DOHH2 (cell line): ENCODE measurements around the gene CD19.

Experiments used
- H3F3A ChIP-seq: fragments of 200-600 bp; sonication (generic), shearing (Covaris generic); 2 replicates; pipeline ENCODE4 v1.6.0; 2016; ENCODE audit warnings: antibody characterized with exemption, mild to moderate bottlenecking; ENCODE audit not compliant: control insufficient read depth, insufficient read depth
- H3K27ac ChIP-seq: fragments of 200-600 bp; sonication (generic); 2 replicates; pipeline ENCODE4 v1.5.1; 2014; ENCODE audit warnings: low read depth, mild to moderate bottlenecking, low read length, moderate library complexity
- H3K27me3 ChIP-seq: fragments of 200-600 bp; sonication (generic); 2 replicates; pipeline ENCODE4 v1.6.1; 2014; ENCODE audit warnings: mild to moderate bottlenecking, low read length, mixed read lengths; ENCODE audit not compliant: control insufficient read depth
- H3K36me3 ChIP-seq: fragments of 200-600 bp; sonication (generic); 2 replicates; pipeline ENCODE4 v1.6.1; 2014; ENCODE audit warnings: mild to moderate bottlenecking, low read length, moderate library complexity, mixed read lengths; ENCODE audit not compliant: control insufficient read depth
- H3K4me1 ChIP-seq: fragments of 200-600 bp; sonication (generic); 2 replicates; pipeline ENCODE4 v1.6.1; 2014; ENCODE audit warnings: mild to moderate bottlenecking, low read length, mixed read lengths; ENCODE audit not compliant: control insufficient read depth
- H3K4me2 ChIP-seq: fragments of 200-600 bp; sonication (generic); 2 replicates; pipeline ENCODE4 v1.6.0; 2014; ENCODE audit warnings: mild to moderate bottlenecking, low read length, moderate library complexity
- H3K4me3 ChIP-seq: fragments of 200-600 bp; sonication (generic); 2 replicates; pipeline ENCODE4 v1.5.1; 2014; ENCODE audit warnings: mild to moderate bottlenecking, low read length, mixed read lengths
- H3K79me2 ChIP-seq: fragments of 200-600 bp; sonication (generic); 2 replicates; pipeline ENCODE4 v1.6.1; 2014; ENCODE audit warnings: mild to moderate bottlenecking, low read length, mixed read lengths; ENCODE audit not compliant: control insufficient read depth
- H3K9me2 ChIP-seq: fragments of 200-600 bp; sonication (generic); replicated peaks from 2 replicates; pipeline ENCODE4 v1.6.1; 2014; ENCODE audit warnings: mild to moderate bottlenecking, low read length, mixed read lengths; ENCODE audit not compliant: control insufficient read depth
- H3K9me3 ChIP-seq: fragments of 200-600 bp; sonication (generic); 2 replicates; pipeline ENCODE4 v1.6.1; 2014; ENCODE audit warnings: antibody characterized with exemption, low read length, mixed read lengths; ENCODE audit not compliant: control insufficient read depth, insufficient read depth
- H4K20me1 ChIP-seq: fragments of 200-600 bp; sonication (generic); 2 replicates; pipeline ENCODE4 v1.6.0; 2014; ENCODE audit warnings: low read depth, mild to moderate bottlenecking, antibody characterized with exemption, low read length, moderate library complexity; ENCODE audit not compliant: control insufficient read depth, insufficient read depth
- EZH2phosphoT487 ChIP-seq: fragments of 200-600 bp; sonication (generic); IDR thresholded peaks from 2 replicates; pipeline ENCODE4 v1.6.1; 2017; ENCODE audit warnings: borderline replicate concordance, mild to moderate bottlenecking, antibody characterized with exemption, low read length, moderate library complexity, mixed read lengths
- TF ChIP-seq, protein P1 (sequence below): fragments of 200-600 bp; sonication (generic); IDR thresholded peaks from one replicate; pipeline ENCODE4 v1.5.1; 2014; ENCODE audit warnings: antibody characterized with exemption, mild to moderate bottlenecking, low read depth, low read length; ENCODE audit not compliant: poor library complexity, severe bottlenecking

Gene CD19

DNA sequence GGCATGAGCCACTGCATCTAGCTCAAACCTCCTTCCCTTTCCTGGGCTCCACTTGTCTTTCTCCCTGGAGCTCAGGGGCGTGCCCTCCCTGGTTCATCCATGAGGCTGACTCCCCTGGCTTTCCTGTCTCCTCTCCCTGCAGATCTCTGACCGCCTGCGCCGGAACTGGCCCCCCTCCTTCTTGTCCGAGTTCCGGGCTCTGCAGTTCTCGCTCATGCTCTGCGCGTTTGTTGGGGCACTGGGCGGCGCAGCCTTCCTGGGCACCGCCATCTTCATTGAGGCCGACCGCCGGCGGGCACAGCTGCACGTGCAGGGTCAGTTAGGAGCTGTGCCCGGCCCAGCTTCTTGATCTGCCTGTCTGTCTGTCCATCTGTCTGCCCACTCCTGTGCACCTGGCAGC lies 51.9 kb downstream of the CD19 start:
- TF ChIP-seq EZH2phosphoT487: no peak
- TF ChIP-seq, protein P1, sequence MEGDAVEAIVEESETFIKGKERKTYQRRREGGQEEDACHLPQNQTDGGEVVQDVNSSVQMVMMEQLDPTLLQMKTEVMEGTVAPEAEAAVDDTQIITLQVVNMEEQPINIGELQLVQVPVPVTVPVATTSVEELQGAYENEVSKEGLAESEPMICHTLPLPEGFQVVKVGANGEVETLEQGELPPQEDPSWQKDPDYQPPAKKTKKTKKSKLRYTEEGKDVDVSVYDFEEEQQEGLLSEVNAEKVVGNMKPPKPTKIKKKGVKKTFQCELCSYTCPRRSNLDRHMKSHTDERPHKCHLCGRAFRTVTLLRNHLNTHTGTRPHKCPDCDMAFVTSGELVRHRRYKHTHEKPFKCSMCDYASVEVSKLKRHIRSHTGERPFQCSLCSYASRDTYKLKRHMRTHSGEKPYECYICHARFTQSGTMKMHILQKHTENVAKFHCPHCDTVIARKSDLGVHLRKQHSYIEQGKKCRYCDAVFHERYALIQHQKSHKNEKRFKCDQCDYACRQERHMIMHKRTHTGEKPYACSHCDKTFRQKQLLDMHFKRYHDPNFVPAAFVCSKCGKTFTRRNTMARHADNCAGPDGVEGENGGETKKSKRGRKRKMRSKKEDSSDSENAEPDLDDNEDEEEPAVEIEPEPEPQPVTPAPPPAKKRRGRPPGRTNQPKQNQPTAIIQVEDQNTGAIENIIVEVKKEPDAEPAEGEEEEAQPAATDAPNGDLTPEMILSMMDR: no peak
- Histone ChIP-seq H3K9me2 (no peaks in the 10 kb centered on the region), H3K36me3 (peaks cover 16% of the 10 kb centered on the region), H3F3A (no peaks in the 10 kb centered on the region), H3K4me1 (peaks cover 16% of the 10 kb centered on the region), H4K20me1 (no peaks in the 10 kb centered on the region), H3K9me3 (peaks cover 9% of the 10 kb centered on the region; the same call in 1 of the 2 replicates), H3K27ac (no peak overlapping the region), H3K4me2 (no peak overlapping the region), H3K27me3 (no peaks in the 10 kb centered on the region), H3K79me2 (no peaks in the 10 kb centered on the region), H3K4me3 (no peak overlapping the region)

DNA sequence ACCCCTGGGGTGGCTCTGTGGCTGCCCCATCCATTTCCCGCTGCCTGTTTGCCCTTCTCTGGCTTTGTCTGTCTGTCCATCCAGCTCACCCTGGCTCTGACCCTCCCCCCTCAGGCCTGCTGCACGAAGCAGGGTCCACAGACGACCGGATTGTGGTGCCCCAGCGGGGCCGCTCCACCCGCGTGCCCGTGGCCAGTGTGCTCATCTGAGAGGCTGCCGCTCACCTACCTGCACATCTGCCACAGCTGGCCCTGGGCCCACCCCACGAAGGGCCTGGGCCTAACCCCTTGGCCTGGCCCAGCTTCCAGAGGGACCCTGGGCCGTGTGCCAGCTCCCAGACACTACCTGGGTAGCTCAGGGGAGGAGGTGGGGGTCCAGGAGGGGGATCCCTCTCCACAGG lies 52.3 kb downstream of the CD19 start:
- no peak overlapping the region for H3K27ac ChIP-seq

DNA sequence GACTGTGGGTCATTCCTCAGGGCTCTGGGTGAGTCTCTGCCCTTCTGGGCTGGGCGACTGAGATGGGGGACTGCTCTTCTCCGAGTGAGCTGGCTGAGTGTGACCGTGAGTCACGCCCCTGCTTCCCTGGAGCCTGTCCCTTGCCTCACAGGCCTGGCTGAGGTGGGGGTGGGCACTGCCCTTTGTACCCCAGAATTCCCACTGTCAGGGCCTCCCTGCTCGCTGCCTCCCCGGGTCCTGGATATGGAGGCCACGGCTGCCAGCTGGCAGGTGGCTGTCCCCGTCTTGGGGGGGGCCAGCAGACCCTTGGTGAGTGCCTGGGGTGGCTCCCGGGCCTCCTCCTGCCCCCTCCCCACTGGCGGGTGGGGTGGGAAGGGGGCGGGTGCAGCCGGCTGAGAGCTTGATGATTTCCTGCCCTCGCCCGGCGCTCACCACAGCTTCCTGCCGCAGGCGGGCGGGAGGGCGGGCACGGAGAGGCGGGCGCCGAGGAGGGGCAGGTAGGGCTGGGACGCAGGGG lies 52.9 kb downstream of the CD19 start, which contains the start of gene LAT:
Gene LAT (plus strand): TSS at position 434 of the 517 bp plus-strand sequence. CDS start 366 bp downstream, outside the sequence.
- TF ChIP-seq, protein P1: no peak
- TF ChIP-seq EZH2phosphoT487: no peak
- Histone ChIP-seq H3K4me3 (peak within 1 kb of the TSS; percentile 49), H3K4me2 (peak within 1 kb of the TSS; percentile 69), H4K20me1 (no peaks in the 10 kb centered on the region), H3K27me3 (no peaks in the 10 kb centered on the region), H3K79me2 (no peaks in the 10 kb centered on the region), H3K9me2 (no peaks in the 10 kb centered on the region), H3K4me1 (peaks cover 16% of the 10 kb centered on the region), H3K27ac (no peak within 1 kb of the TSS), H3K9me3 (peaks cover 9% of the 10 kb centered on the region; the same call in 1 of the 2 replicates), H3F3A (no peaks in the 10 kb centered on the region), H3K36me3 (peaks cover 16% of the 10 kb centered on the region)

More for the DNA sequence above, 52.3 kb downstream of the CD19 start:
- Histone ChIP-seq H3K9me2 (no peaks in the 10 kb centered on the region), H3K4me1 (peaks cover 16% of the 10 kb centered on the region), H3K36me3 (peaks cover 16% of the 10 kb centered on the region), H3K4me2 (peak overlapping the region; percentile 69; the same call in 1 of the 2 replicates), H3K9me3 (peaks cover 9% of the 10 kb centered on the region; the same call in 1 of the 2 replicates), H3K4me3 (no peak overlapping the region), H3K27me3 (no peaks in the 10 kb centered on the region), H4K20me1 (no peaks in the 10 kb centered on the region), H3K79me2 (no peaks in the 10 kb centered on the region), H3F3A (no peaks in the 10 kb centered on the region)
- TF ChIP-seq, protein P1: no peak
- TF ChIP-seq EZH2phosphoT487: no peak
